Mesenchymal stem cell (in vitro differentiated cells and primary cell): ENCODE measurements around the gene DPM2.

Source experiments
- DNase-seq: peaks from one replicate; pipeline ENCODE4 v3.0.0-alpha.2; 2013
- H2AFZ ChIP-seq: one replicate; pipeline ENCODE4 v1.6.1; 2013; ENCODE audit warnings: low read depth, mild to moderate bottlenecking, control low read depth, inconsistent platforms, low read length, moderate library complexity
- H2AK5ac ChIP-seq: 2 replicates; pipeline ENCODE4 v1.6.1; 2013; ENCODE audit warnings: low read length, moderate library complexity, mild to moderate bottlenecking, inconsistent platforms; ENCODE audit not compliant: severe bottlenecking
- H2BK120ac ChIP-seq: one replicate; pipeline ENCODE4 v1.6.1; 2013; ENCODE audit warnings: low read depth, mild to moderate bottlenecking, inconsistent platforms, low read length, moderate library complexity
- H2BK12ac ChIP-seq, 2 experiments: one replicate each; pipeline ENCODE4 v1.6.1; 2013; ENCODE audit warnings: inconsistent platforms in 2 of 2, low read length in 2 of 2, mild to moderate bottlenecking in 2 of 2, moderate library complexity in 2 of 2, control low read depth in 1 of 2
- H2BK15ac ChIP-seq: one replicate; pipeline ENCODE4 v1.6.1; 2013; ENCODE audit warnings: mild to moderate bottlenecking, low read depth, inconsistent platforms; ENCODE audit not compliant: poor library complexity, severe bottlenecking
- H2BK5ac ChIP-seq: 2 replicates; pipeline ENCODE4 v1.6.1; 2013; ENCODE audit warnings: low read depth, mild to moderate bottlenecking, low read length, control low read depth, inconsistent platforms; ENCODE audit not compliant: poor library complexity, severe bottlenecking
- H3K14ac ChIP-seq, 2 experiments: one replicate each; pipeline ENCODE4 v1.6.1; 2013; ENCODE audit warnings: inconsistent platforms in 2 of 2, low read length in 2 of 2, control low read depth in 1 of 2, mild to moderate bottlenecking in 1 of 2, moderate library complexity in 1 of 2
- H3K18ac ChIP-seq, 2 experiments: one replicate each; pipeline ENCODE4 v1.6.1; 2013; ENCODE audit warnings: inconsistent platforms in 2 of 2, low read length in 2 of 2, control low read depth in 1 of 2, low read depth in 1 of 2, mild to moderate bottlenecking in 1 of 2
- H3K23ac ChIP-seq, 2 experiments: one replicate each; pipeline ENCODE4 v1.6.1; 2013; ENCODE audit warnings: inconsistent platforms in 2 of 2, low read length in 2 of 2, mild to moderate bottlenecking in 2 of 2, moderate library complexity in 2 of 2, control low read depth in 1 of 2
- H3K27ac ChIP-seq: 2 replicates; pipeline ENCODE4 v1.5.1; 2013; ENCODE audit warnings: mild to moderate bottlenecking, moderate library complexity, low read length, control low read depth, inconsistent platforms; ENCODE audit not compliant: poor library complexity, severe bottlenecking
- H3K27me3 ChIP-seq, 2 experiments: 2 replicates each; pipeline versions ENCODE4 v1.6.1 to v1.7.0; 2013; ENCODE audit warnings: low read length in 2 of 2, mild to moderate bottlenecking in 2 of 2, moderate library complexity in 2 of 2, control low read depth in 1 of 2, inconsistent platforms in 1 of 2; ENCODE audit not compliant: control insufficient read depth in 1 of 2, insufficient read depth in 1 of 2
- H3K36me3 ChIP-seq, 2 experiments: 2 replicates each; pipeline versions ENCODE4 v1.6.1 to v1.7.0; 2013; ENCODE audit warnings: low read length in 2 of 2, control low read depth in 1 of 2, inconsistent platforms in 1 of 2, low read depth in 1 of 2, mild to moderate bottlenecking in 1 of 2; ENCODE audit not compliant: insufficient read depth in 2 of 2, control insufficient read depth in 1 of 2
- H3K4ac ChIP-seq, 2 experiments: one replicate each; pipeline ENCODE4 v1.6.1; 2013; ENCODE audit warnings: inconsistent platforms in 2 of 2, low read length in 2 of 2, mild to moderate bottlenecking in 2 of 2, moderate library complexity in 2 of 2, control low read depth in 1 of 2, low read depth in 1 of 2
- H3K4me1 ChIP-seq: 2 replicates; pipeline ENCODE4 v1.6.1; 2013; ENCODE audit warnings: low read depth, low read length, control low read depth; ENCODE audit not compliant: control insufficient read depth, insufficient read depth
- H3K4me2 ChIP-seq: 2 replicates; pipeline ENCODE4 v1.6.1; 2013; ENCODE audit warnings: low read length, mild to moderate bottlenecking, inconsistent platforms; ENCODE audit not compliant: poor library complexity, severe bottlenecking
- H3K4me3 ChIP-seq, 2 experiments: 2 replicates each; pipeline versions ENCODE4 v1.5.1 to v1.7.0; 2013; ENCODE audit warnings: low read length in 2 of 2, mild to moderate bottlenecking in 2 of 2, control low read depth in 1 of 2, low read depth in 1 of 2; ENCODE audit not compliant: insufficient read depth in 1 of 2
- H3K79me1 ChIP-seq: replicated peaks from 2 replicates; pipeline ENCODE4 v1.6.1; 2013; ENCODE audit warnings: mild to moderate bottlenecking, control low read depth, low read length, inconsistent platforms; ENCODE audit not compliant: poor library complexity, severe bottlenecking
- H3K9ac ChIP-seq: 2 replicates; pipeline ENCODE4 v1.7.0; 2013; ENCODE audit warnings: mild to moderate bottlenecking, low read length, moderate library complexity
- H3K9me3 ChIP-seq: 2 replicates; pipeline ENCODE4 v1.7.0; 2013; ENCODE audit warnings: mild to moderate bottlenecking, low read length; ENCODE audit not compliant: control insufficient read depth
- H4K8ac ChIP-seq: one replicate; pipeline ENCODE4 v1.6.1; 2013; ENCODE audit warnings: inconsistent platforms, mild to moderate bottlenecking, low read length, moderate library complexity
- H4K91ac ChIP-seq: one replicate; pipeline ENCODE4 v1.6.1; 2013; ENCODE audit warnings: mild to moderate bottlenecking, low read length, inconsistent platforms
- WGBS: methylation state at CpG from one replicate; pipeline ENCODE4 v1.1.7; 2013; ENCODE audit warnings: mixed read lengths; 5-methylcytosine and 5-hydroxymethylcytosine counted together

DPM2 gene

DNA sequence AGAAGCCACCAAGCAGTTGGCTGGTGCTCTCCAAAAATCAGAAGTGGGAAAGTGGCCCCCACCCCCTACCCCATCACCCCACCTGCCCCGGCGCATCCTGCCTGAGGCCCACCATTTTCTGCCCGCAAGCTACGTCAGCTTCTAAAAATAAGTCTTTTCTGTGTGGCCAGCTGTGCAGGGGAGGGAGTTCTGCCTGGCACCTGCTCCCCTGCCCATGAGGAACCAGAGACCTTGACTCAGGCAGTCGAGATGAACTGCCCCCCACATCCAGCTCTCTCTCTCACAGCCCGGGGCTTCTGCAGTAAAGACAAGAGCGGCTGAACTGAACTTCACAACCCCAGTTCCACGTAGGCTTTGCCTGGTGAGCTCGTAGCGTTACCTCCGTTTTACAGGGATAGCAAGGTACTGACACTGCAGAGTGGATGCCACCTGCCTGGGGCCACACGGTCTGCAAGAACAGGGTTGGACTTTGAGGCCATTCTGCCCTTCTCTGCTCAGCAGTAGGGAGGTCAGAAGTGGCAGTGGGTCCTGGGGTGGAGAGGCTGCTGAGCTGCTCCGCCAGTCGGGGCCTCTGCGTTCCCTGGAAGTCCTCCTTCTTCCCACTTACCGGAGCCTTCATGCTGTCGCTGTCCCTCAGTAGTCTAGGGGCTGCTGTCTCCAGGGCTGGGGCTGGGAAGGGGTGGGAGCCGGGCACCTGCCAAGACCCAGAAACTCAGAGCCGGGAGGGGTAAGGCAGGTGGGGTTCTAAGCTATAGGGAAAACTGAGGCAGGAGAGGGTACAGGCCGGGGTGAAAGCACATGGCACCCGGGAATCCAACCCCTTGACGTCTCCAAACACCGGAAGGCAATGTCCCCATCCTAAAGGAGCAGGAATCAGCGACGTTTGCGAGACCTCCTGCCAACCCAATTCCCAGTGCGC, 21.6 kb downstream of the DPM2 start:
- Histone ChIP-seq H2BK12ac (peak overlapping the region in 1 of 2 experiments; percentile 21), H3K9ac (peak overlapping the region; percentile 95), H3K4me1 (peaks cover 39% of the 10 kb centered on the region), H3K4ac (peak overlapping the region; percentile 5 to 62), H4K91ac (peak overlapping the region; percentile 12), H3K27ac (no peak overlapping the region), H3K18ac (peak overlapping the region; percentile 2 to 81), H3K4me3 (peak overlapping the region; percentile 65 to 94), H2BK5ac (no peak overlapping the region), H3K14ac (peak overlapping the region in 1 of 2 experiments; percentile 94), H2AFZ (peak overlapping the region; percentile 86), H4K8ac (peak overlapping the region; percentile 46), H3K9me3 (no peaks in the 10 kb centered on the region), H2AK5ac (no peak overlapping the region), H2BK15ac (peak overlapping the region; percentile 29), H3K23ac (peak overlapping the region in 1 of 2 experiments; percentile 70), H3K36me3 (peaks cover 34 to 35% of the 10 kb centered on the region in 2 experiments), H2BK120ac (no peak overlapping the region), H3K27me3 (no peaks in the 10 kb centered on the region), H3K79me1 (peaks cover 24% of the 10 kb centered on the region), H3K4me2 (peak overlapping the region; percentile 81)
- 60% methylated on average over 24 of the region's 27 CpGs for WGBS
- no peak for DNase-seq

- H3K9ac ChIP-seq = peak overlapping the region; percentile 20
- H2BK120ac ChIP-seq = peak overlapping the region; percentile 37
- peak overlapping the region in 1 of 2 experiments; percentile 94 for H3K4me3 ChIP-seq
- peak overlapping the region; percentile 61 to 86 for H2BK12ac ChIP-seq
- H4K8ac ChIP-seq = no peak overlapping the region
- 84% methylated on average over 5 of the region's 5 CpGs for WGBS
- no peak overlapping the region for H2AFZ ChIP-seq
- no peak overlapping the region for H2BK5ac ChIP-seq
- peak overlapping the region; percentile 38 for H2AK5ac ChIP-seq
- H3K79me1 ChIP-seq = peaks cover 26% of the 10 kb centered on the region
- peak overlapping the region in 1 of 2 experiments; percentile 38 for H3K4ac ChIP-seq
- peak overlapping the region; percentile 10 for H3K4me2 ChIP-seq
- H4K91ac ChIP-seq = peak overlapping the region; percentile 43
- H2BK15ac ChIP-seq = peak overlapping the region; percentile 12
- no peak overlapping the region for H3K23ac ChIP-seq
- DNase-seq = no peak
- peak overlapping the region in 1 of 2 experiments; percentile 38 for H3K18ac ChIP-seq
- H3K36me3 ChIP-seq = peaks cover 38 to 42% of the 10 kb centered on the region in 2 experiments
- no peaks in the 10 kb centered on the region for H3K27me3 ChIP-seq
- peak overlapping the region in 1 of 2 experiments; percentile 70 for H3K14ac ChIP-seq
- H3K4me1 ChIP-seq = peaks cover 42% of the 10 kb centered on the region
- no peaks in the 10 kb centered on the region for H3K9me3 ChIP-seq
- no peak overlapping the region for H3K27ac ChIP-seq
Measured at GRCh38 chr9:127915325-127915752, 22.3 kb downstream of the DPM2 start.

DNA sequence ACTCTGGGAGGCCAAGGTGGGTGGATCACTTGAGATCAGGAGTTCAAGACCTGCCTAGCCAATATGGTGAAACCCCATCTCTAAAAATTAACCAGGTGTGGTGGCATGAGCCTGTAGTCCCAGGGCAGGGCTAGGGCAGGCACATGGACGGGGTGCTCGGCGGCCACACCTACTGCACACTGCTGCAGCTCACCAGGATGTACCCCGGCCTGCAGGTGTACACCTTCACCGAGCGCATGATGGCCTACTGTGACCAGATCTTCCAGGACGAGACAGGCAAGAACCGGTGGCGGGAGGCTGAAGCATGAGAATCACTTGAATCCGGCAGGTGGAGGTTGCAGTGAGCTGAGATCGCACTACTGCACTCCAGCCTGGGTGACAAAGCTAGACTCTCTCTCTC, 24.0 kb downstream of the DPM2 start:
- H3K79me1 ChIP-seq = peaks cover 29% of the 10 kb centered on the region
- no peaks in the 10 kb centered on the region for H3K27me3 ChIP-seq
- H2AFZ ChIP-seq = no peak overlapping the region
- H3K14ac ChIP-seq = no peak overlapping the region
- peaks cover 50 to 55% of the 10 kb centered on the region in 2 experiments for H3K36me3 ChIP-seq
- H3K18ac ChIP-seq = no peak overlapping the region
- H3K4me1 ChIP-seq = peaks cover 35% of the 10 kb centered on the region
- H4K8ac ChIP-seq = no peak overlapping the region
- no peak overlapping the region for H3K4me3 ChIP-seq
- DNase-seq = no peak
- no peak overlapping the region for H3K27ac ChIP-seq
- H2BK120ac ChIP-seq = no peak overlapping the region
- no peaks in the 10 kb centered on the region for H3K9me3 ChIP-seq
- 96% methylated on average over 11 of the region's 11 CpGs for WGBS
- H3K4ac ChIP-seq = no peak overlapping the region
- no peak overlapping the region for H4K91ac ChIP-seq
- peak overlapping the region in 1 of 2 experiments; percentile 22 for H2BK12ac ChIP-seq
- no peak overlapping the region for H3K4me2 ChIP-seq
- H2BK15ac ChIP-seq = no peak overlapping the region
- no peak overlapping the region for H2BK5ac ChIP-seq
- no peak overlapping the region for H3K9ac ChIP-seq
- peak overlapping the region in 1 of 2 experiments; percentile 46 for H3K23ac ChIP-seq
- no peak overlapping the region for H2AK5ac ChIP-seq

DNA sequence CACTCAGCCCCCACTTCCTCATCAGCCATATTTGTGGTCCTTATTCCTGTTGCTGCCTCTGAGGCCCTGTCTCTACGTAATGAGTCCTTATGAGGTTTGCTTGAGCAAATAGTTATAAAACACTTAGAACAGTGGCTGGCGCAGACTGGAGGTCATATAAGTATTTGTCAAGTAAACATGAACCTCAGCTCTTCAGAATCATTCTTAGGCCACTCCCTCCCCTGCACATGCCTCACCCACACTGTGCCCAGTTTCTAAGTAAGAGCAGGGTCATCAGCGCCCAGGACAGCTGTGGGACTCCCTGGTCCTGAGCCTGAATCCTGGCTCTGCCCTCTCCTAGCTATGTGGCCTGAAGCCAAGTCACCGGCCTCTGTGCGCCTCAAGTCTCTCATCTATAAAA, 24.8 kb downstream of the DPM2 start:
- Histone ChIP-seq H3K27me3 (no peaks in the 10 kb centered on the region), H2BK120ac (no peak overlapping the region), H3K14ac (no peak overlapping the region), H3K79me1 (peaks cover 29% of the 10 kb centered on the region), H3K23ac (no peak overlapping the region), H4K8ac (no peak overlapping the region), H3K9ac (no peak overlapping the region), H4K91ac (no peak overlapping the region), H2AFZ (no peak overlapping the region), H3K4ac (no peak overlapping the region), H3K27ac (no peak overlapping the region), H3K18ac (no peak overlapping the region), H2BK12ac (no peak overlapping the region), H2BK15ac (no peak overlapping the region), H3K4me3 (no peak overlapping the region), H3K4me1 (peaks cover 29% of the 10 kb centered on the region), H3K36me3 (peaks cover 58 to 63% of the 10 kb centered on the region in 2 experiments), H2BK5ac (no peak overlapping the region), H3K4me2 (no peak overlapping the region), H3K9me3 (no peaks in the 10 kb centered on the region), H2AK5ac (no peak overlapping the region)
- WGBS = 85% methylated on average over 5 of the region's 5 CpGs
- no peak for DNase-seq
